DMS53 treated with DMSO at 0.1 percent for 48 hours (cell line): ENCODE measurements around the gene SPEG.

Experiments used
- DNase-seq: peaks from one replicate; lab custom pipeline; 2025; ENCODE audit not compliant: unreplicated experiment; lab: John Stamatoyannopoulos, UW

The SPEG gene

GRCh38 chr2:219543596-219544358 is 109.1 kb downstream of the SPEG start, which contains the start of the genes CHPF and TMEM198:
Gene CHPF (minus strand): TSS chr2:219543809. CDS start chr2:219543538, 271 bp downstream.
Gene TMEM198 (plus strand): TSS chr2:219544028. CDS start chr2:219544728, 700 bp downstream.
- peak; percentile 89 for DNase-seq

- DNase-seq, result no peak
Measured at GRCh38 chr2:219544567-219544966, 109.9 kb downstream of the SPEG start.

- DNase-seq, result no peak
Measured at GRCh38 chr2:219545295-219545942, 110.8 kb downstream of the SPEG start.

- no peak for DNase-seq
Measured at GRCh38 chr2:219545943-219546352, 111.3 kb downstream of the SPEG start.

- DNase-seq, result no peak
Measured at GRCh38 chr2:219547621-219548020, 113.0 kb downstream of the SPEG start.
